ENCODE results near the gene FAM200C. TPM values are rescaled to one million over a fixed set of nuclear protein-coding genes. Genes with fewer than 3 reads are reported as not detected.

The FAM200C gene
- total RNA-seq, 2 donors from 2014 or later, result 3.3 to 4.2 TPM

GRCh38 chr5:160380041-160380440 lies 19.8 kb downstream of the FAM200C start:
- DNase-seq (ENCODE audit: low spot score), result no peak
- Histone ChIP-seq H3K9me3 (no peaks in the 10 kb centered on the region), H3K36me3 (no peaks in the 10 kb centered on the region), H3K4me3 (no peak overlapping the region), H3K4me1 (peaks cover 0 to 12% of the 10 kb centered on the region in 2 donors), H3K27me3 (no peaks in the 10 kb centered on the region), H3K27ac (no peak overlapping the region)
- TF ChIP-seq, protein P1, sequence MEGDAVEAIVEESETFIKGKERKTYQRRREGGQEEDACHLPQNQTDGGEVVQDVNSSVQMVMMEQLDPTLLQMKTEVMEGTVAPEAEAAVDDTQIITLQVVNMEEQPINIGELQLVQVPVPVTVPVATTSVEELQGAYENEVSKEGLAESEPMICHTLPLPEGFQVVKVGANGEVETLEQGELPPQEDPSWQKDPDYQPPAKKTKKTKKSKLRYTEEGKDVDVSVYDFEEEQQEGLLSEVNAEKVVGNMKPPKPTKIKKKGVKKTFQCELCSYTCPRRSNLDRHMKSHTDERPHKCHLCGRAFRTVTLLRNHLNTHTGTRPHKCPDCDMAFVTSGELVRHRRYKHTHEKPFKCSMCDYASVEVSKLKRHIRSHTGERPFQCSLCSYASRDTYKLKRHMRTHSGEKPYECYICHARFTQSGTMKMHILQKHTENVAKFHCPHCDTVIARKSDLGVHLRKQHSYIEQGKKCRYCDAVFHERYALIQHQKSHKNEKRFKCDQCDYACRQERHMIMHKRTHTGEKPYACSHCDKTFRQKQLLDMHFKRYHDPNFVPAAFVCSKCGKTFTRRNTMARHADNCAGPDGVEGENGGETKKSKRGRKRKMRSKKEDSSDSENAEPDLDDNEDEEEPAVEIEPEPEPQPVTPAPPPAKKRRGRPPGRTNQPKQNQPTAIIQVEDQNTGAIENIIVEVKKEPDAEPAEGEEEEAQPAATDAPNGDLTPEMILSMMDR (IDR thresholded peaks at IDR 0.05), result no peak

GRCh38 chr5:160379511-160379910 lies 20.3 kb downstream of the FAM200C start:
- no peaks in the 10 kb centered on the region for H3K27me3 ChIP-seq
- peaks cover 0 to 12% of the 10 kb centered on the region in 2 donors for H3K4me1 ChIP-seq
- no peak for DNase-seq (ENCODE audit: low spot score)
- no peak overlapping the region for H3K4me3 ChIP-seq
- no peaks in the 10 kb centered on the region for H3K9me3 ChIP-seq
- H3K27ac ChIP-seq, result no peak overlapping the region
- no peaks in the 10 kb centered on the region for H3K36me3 ChIP-seq
- TF ChIP-seq, protein P1 (IDR thresholded peaks at IDR 0.05), result no peak

DNA sequence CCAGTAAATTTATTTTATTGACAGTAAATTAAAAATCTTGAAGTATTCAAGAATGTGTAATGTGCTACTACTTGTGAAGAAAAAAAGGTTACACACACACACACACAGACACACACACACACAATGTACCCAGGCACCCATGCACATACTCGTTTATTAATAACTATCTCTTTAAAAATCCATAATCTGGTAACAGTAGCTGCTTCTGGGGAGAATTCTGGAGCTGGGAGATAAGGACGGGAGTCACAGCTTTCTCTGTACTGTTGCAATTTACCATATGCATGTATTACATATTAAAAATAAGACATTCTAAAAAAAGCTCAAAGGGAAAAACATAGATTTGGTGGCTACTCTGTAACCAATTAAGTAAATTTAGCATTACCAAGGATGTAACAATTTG lies 21.5 kb downstream of the FAM200C start:
- Histone ChIP-seq H3K27ac (no peak overlapping the region), H3K9me3 (no peaks in the 10 kb centered on the region), H3K36me3 (no peaks in the 10 kb centered on the region), H3K4me3 (no peak overlapping the region), H3K27me3 (no peaks in the 10 kb centered on the region), H3K4me1 (peaks cover 0 to 12% of the 10 kb centered on the region in 2 donors)
- DNase-seq (ENCODE audit: low spot score), result no peak
- TF ChIP-seq, protein P1 (IDR thresholded peaks at IDR 0.05), result no peak

DNA sequence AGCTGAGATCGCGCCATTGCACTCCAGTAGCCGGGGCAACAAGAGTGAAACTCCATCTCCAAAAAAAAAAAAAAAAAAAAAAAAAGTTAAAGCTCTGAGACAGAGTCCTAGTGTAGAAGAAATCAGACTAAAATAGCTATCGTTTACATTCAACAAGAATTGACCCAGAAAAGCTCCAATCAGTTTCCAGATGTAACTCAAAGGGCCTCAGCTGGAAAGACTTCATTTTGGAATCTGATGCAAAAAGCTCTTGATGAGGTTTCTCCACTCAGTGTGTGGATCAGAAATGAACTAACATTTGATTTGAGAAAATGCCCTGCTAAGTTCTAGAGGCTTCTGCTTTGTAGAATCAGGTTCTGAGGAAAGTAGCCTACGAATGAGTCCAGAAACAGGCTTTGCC lies 22.2 kb downstream of the FAM200C start:
- Histone ChIP-seq H3K4me1 (peaks cover 0 to 12% of the 10 kb centered on the region in 2 donors), H3K4me3 (no peak overlapping the region), H3K27me3 (no peaks in the 10 kb centered on the region), H3K9me3 (no peaks in the 10 kb centered on the region), H3K36me3 (no peaks in the 10 kb centered on the region), H3K27ac (no peak overlapping the region)
- no peak for DNase-seq (ENCODE audit: low spot score)
- TF ChIP-seq, protein P1 (IDR thresholded peaks at IDR 0.05), result no peak

- Histone ChIP-seq H3K27ac (no peak overlapping the region), H3K4me1 (peaks cover 0 to 12% of the 10 kb centered on the region in 2 donors), H3K27me3 (no peaks in the 10 kb centered on the region), H3K36me3 (no peaks in the 10 kb centered on the region), H3K9me3 (no peaks in the 10 kb centered on the region), H3K4me3 (no peak overlapping the region)
- TF ChIP-seq, protein P1 (IDR thresholded peaks at IDR 0.05), result no peak
- DNase-seq (ENCODE audit: low spot score), result no peak
These were observed 23.4 kb downstream of the FAM200C start for GRCh38 chr5:160376416-160376815.

DNA sequence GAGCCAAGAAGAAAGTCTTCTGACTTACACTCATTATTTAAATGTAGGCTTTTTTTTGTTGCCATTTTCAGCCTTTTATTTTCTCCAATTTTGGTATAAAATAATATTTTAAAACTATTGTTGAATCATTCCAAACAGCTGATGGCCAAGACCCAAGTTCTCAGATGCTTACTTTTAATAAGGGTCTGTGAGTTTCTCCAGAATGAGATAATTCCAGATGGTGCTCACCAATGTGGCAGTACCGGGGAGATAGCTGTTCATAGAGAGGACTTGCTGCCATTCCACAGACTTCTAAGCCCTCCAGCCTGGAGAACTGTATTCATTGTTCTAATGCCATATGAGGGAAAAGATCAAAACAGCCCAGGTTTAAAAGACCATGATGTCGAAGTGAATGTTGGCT lies 24.2 kb downstream of the FAM200C start:
- TF ChIP-seq, protein P1 (IDR thresholded peaks at IDR 0.05), result no peak
- peaks cover 0 to 12% of the 10 kb centered on the region in 2 donors for H3K4me1 ChIP-seq
- DNase-seq (ENCODE audit: low spot score), result no peak

More for the DNA sequence above, 24.2 kb downstream of the FAM200C start:
- no peaks in the 10 kb centered on the region for H3K36me3 ChIP-seq
- no peak overlapping the region for H3K4me3 ChIP-seq
- H3K27me3 ChIP-seq, result no peaks in the 10 kb centered on the region
- H3K27ac ChIP-seq, result no peak overlapping the region
- no peaks in the 10 kb centered on the region for H3K9me3 ChIP-seq

All from right atrium auricular region (tissue), 2 donors.